Measurements from ENCODE around the gene RGL2. TPM values are rescaled to one million over a fixed set of nuclear protein-coding genes. Genes with fewer than 3 reads are reported as not detected.
"Not testable (repeated sequence)": the region's sequence is repeated elsewhere in the genome, so short reads cannot be mapped to it uniquely, and the experiment has no call there.

RGL2 gene
- total RNA-seq, 2 donors from 2014 or later = 38.1 to 51.4 TPM

- Mint-ChIP-seq H3K4me1 (ENCODE audit: low read depth in 2 of 2) (peaks cover 9% of the 10 kb centered on the region in 2 donors), H3K36me3 (peaks cover 23% of the 10 kb centered on the region)
- ATAC-seq = peak in 1 of 2 donors; percentile 28
These were observed 34.7 kb downstream of the RGL2 start for GRCh38 chr6:33264015-33264414.

DNA sequence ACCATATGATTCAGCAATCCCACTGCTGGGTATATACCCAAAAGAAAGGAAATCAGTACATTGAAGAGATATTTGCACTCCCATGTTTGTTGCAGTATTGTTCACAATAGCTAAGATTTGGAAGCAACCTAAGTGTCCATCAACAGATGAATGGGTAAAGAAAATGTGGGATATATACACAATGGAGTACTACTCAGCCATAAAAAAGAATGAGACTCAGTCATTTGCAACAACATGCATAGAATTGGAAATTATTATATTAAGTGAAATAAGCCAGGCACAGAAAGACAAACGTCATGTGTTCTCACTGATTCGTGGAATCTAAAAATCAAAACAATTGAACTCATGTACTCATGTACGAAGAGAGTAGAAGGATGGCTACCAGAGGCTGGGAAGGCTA lies 36.3 kb downstream of the RGL2 start:
- DNase-seq (ENCODE audit: low spot score); ATAC-seq; H3K27ac Mint-ChIP-seq; H3K4me3 Mint-ChIP-seq; H3K9me3 Mint-ChIP-seq; H3K27me3 Mint-ChIP-seq; H3K4me1 Mint-ChIP-seq (ENCODE audit: low read depth in 2 of 2): not testable (repeated sequence)
- peaks cover 12% of the 10 kb centered on the region for H3K36me3 Mint-ChIP-seq

More at GRCh38 chr6:33264015-33264414, 34.7 kb downstream of the RGL2 start:
- peak; percentile 38 for DNase-seq (ENCODE audit: low spot score)
- Mint-ChIP-seq H3K27ac (no peak overlapping the region), H3K9me3 (no peaks in the 10 kb centered on the region), H3K27me3 (no peaks in the 10 kb centered on the region), H3K4me3 (no peak overlapping the region)

GRCh38 chr6:33259032-33259431 lies 39.7 kb downstream of the RGL2 start:
- Mint-ChIP-seq H3K27ac (no peak overlapping the region), H3K4me3 (no peak overlapping the region), H3K36me3 (peaks cover 9% of the 10 kb centered on the region), H3K9me3 (no peaks in the 10 kb centered on the region), H3K4me1 (ENCODE audit: low read depth in 2 of 2) (peaks cover 4 to 5% of the 10 kb centered on the region in 2 donors), H3K27me3 (no peaks in the 10 kb centered on the region)
- ATAC-seq (no peak), DNase-seq (ENCODE audit: low spot score) (no peak)

- Mint-ChIP-seq H3K4me1 (ENCODE audit: low read depth in 2 of 2) (peaks cover 19 to 20% of the 10 kb centered on the region in 2 donors), H3K27me3 (no peaks in the 10 kb centered on the region), H3K36me3 (peaks cover 16% of the 10 kb centered on the region), H3K4me3 (no peak overlapping the region), H3K27ac (no peak overlapping the region), H3K9me3 (no peaks in the 10 kb centered on the region)
- DNase-seq (ENCODE audit: low spot score) = no peak
- no peak for ATAC-seq
These were observed 44.2 kb downstream of the RGL2 start for GRCh38 chr6:33254591-33254990.

GRCh38 chr6:33252759-33253158 lies 46.0 kb downstream of the RGL2 start:
- ATAC-seq (no peak), DNase-seq (ENCODE audit: low spot score) (no peak)
- H3K9me3 Mint-ChIP-seq = no peaks in the 10 kb centered on the region
- H3K27me3 Mint-ChIP-seq = no peaks in the 10 kb centered on the region
- peaks cover 29 to 31% of the 10 kb centered on the region in 2 donors for H3K4me1 Mint-ChIP-seq (ENCODE audit: low read depth in 2 of 2)
- no peak overlapping the region for H3K4me3 Mint-ChIP-seq
- peaks cover 16% of the 10 kb centered on the region for H3K36me3 Mint-ChIP-seq
- H3K27ac Mint-ChIP-seq = peak overlapping the region; percentile 11 to 29

- H3K9me3 Mint-ChIP-seq = no peaks in the 10 kb centered on the region
- peak; percentile 31 for DNase-seq (ENCODE audit: low spot score)
- peak overlapping the region; percentile 26 to 98 for H3K27ac Mint-ChIP-seq
- peak overlapping the region; percentile 59 for H3K4me3 Mint-ChIP-seq
- no peak for ATAC-seq
- H3K4me1 Mint-ChIP-seq (ENCODE audit: low read depth in 2 of 2) = peaks cover 29 to 31% of the 10 kb centered on the region in 2 donors
- no peaks in the 10 kb centered on the region for H3K27me3 Mint-ChIP-seq
- H3K36me3 Mint-ChIP-seq = peaks cover 16% of the 10 kb centered on the region
These were observed 47.2 kb downstream of the RGL2 start for GRCh38 chr6:33251395-33252012.

DNA sequence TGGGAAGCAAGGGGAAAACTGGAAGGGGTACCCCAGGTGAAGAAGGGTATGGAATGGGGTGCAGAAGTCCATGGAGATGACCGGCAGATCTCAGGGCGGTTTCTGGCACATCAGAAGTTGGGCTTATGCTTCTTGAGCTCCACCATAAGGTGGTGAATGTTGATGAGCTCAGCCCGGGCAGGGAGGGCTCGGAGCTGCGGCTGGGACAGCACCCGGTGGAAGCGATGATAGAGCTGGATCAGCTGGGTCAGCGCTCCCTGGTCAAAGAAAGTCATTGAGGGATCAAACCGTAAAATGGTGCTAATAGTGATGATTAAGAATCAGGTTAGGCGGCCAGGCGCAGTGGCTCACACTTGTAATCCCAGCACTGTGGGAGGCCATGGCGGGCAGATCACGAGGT lies 48.0 kb downstream of the RGL2 start:
- ATAC-seq (no peak), DNase-seq (ENCODE audit: low spot score) (no peak)
- Mint-ChIP-seq H3K4me1 (ENCODE audit: low read depth in 2 of 2) (peaks cover 29 to 31% of the 10 kb centered on the region in 2 donors), H3K9me3 (no peaks in the 10 kb centered on the region), H3K27ac (peak overlapping the region; percentile 96 to 98), H3K27me3 (no peaks in the 10 kb centered on the region), H3K36me3 (peaks cover 16% of the 10 kb centered on the region), H3K4me3 (peak overlapping the region; percentile 97)

GRCh38 chr6:33249732-33250630 lies 48.8 kb downstream of the RGL2 start:
- Mint-ChIP-seq H3K4me3 (peak overlapping the region; percentile 97), H3K27me3 (no peaks in the 10 kb centered on the region), H3K4me1 (ENCODE audit: low read depth in 2 of 2) (peaks cover 29 to 31% of the 10 kb centered on the region in 2 donors), H3K36me3 (peaks cover 16% of the 10 kb centered on the region), H3K27ac (peak overlapping the region; percentile 96 to 98), H3K9me3 (no peaks in the 10 kb centered on the region)
- DNase-seq (ENCODE audit: low spot score) (no peak), ATAC-seq (no peak)

- ATAC-seq (peak; percentile 94 to 96), DNase-seq (ENCODE audit: low spot score) (peak; percentile 99)
- peaks cover 29 to 31% of the 10 kb centered on the region in 2 donors for H3K4me1 Mint-ChIP-seq (ENCODE audit: low read depth in 2 of 2)
- H3K27ac Mint-ChIP-seq = peak overlapping the region; percentile 96 to 98
- peak overlapping the region; percentile 97 for H3K4me3 Mint-ChIP-seq
- peaks cover 16% of the 10 kb centered on the region for H3K36me3 Mint-ChIP-seq
- H3K9me3 Mint-ChIP-seq = no peaks in the 10 kb centered on the region
- H3K27me3 Mint-ChIP-seq = no peaks in the 10 kb centered on the region
These were observed 49.6 kb downstream of the RGL2 start for GRCh38 chr6:33248932-33249731.

DNA sequence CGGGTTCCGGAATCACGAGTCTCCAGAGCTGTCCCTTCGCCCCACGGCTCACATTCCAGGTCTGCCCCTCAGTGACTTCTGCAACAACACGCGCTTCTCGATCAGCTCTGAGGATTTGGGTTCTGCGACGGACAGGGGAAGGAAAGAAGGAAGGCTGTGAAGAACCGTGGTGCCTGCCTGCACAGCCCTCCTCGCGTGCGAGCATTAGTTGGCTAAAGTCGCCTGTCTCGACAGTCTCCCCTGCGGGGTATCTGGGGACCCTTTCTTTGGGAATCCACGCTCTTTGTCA lies 50.2 kb downstream of the RGL2 start:
- Mint-ChIP-seq H3K9me3 (no peaks in the 10 kb centered on the region), H3K27ac (peak overlapping the region; percentile 96 to 98), H3K36me3 (peaks cover 16% of the 10 kb centered on the region), H3K4me3 (peak overlapping the region; percentile 97), H3K27me3 (peaks cover 0 to 4% of the 10 kb centered on the region in 2 donors), H3K4me1 (ENCODE audit: low read depth in 2 of 2) (peaks cover 29 to 31% of the 10 kb centered on the region in 2 donors)
- DNase-seq (ENCODE audit: low spot score) (peak; percentile 60), ATAC-seq (no peak)

DNA sequence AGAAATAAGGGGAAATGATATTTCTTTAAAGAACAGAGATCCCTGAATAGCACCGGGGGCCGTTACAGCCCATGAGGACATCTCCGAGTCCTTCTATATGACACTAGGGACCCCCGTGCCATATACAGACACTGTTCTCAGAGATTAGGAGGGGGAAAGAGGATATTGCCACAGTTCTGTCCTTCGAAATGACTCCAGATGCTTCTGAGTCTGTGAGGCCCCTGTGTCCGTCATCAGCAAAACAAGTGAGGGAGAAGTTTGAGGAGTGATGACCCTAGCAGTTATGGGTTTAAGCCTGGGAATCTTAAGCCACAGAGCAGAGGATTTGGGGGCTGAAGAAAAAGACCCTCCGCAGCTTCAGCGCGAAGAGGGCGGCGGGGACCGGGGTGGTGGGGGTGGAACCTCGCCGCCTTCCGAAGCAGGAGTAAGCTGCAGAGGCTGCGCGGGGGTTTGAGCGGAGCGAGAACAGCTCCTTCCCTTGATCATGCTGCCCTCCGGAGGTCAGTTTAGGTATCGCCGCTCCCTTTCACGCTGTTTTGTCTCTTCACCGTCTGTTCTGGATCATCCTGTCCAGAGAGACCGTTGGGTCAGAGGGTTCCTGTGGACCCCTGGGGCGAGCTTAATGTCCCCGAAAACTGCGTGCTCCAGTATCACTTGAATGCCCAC lies 50.6 kb downstream of the RGL2 start:
- H3K27me3 Mint-ChIP-seq = peaks cover 0 to 8% of the 10 kb centered on the region in 2 donors

DNA sequence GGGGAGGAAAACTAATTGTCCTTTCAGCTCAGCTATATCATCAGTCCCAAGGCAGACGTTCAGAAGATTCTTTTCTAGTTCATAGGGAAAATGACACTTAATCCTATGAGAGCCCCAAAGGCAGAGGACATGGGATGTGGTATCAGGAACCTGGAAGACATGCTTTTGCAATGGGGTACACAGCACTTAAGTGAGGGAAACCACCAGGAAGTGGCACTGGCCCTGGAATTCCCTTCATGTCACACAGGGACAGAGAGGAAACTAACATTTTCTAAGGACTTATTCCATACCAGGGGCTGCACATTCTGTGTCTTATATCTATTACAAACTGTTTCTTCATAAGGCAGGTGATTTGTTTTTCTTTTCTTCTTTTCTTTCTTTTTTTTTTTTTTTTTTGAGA lies 55.3 kb downstream of the RGL2 start:
- Mint-ChIP-seq H3K27me3 (peaks cover 22 to 26% of the 10 kb centered on the region in 2 donors), H3K36me3 (no peaks in the 10 kb centered on the region), H3K9me3 (no peaks in the 10 kb centered on the region), H3K4me1 (ENCODE audit: low read depth in 2 of 2) (peaks cover 10 to 12% of the 10 kb centered on the region in 2 donors), H3K4me3 (no peak overlapping the region), H3K27ac (no peak overlapping the region)
- no peak for ATAC-seq
- no peak for DNase-seq (ENCODE audit: low spot score)

More for the DNA sequence above, 50.6 kb downstream of the RGL2 start:
- Mint-ChIP-seq H3K4me3 (peak overlapping the region; percentile 97), H3K9me3 (no peaks in the 10 kb centered on the region), H3K36me3 (peaks cover 16% of the 10 kb centered on the region), H3K4me1 (ENCODE audit: low read depth in 2 of 2) (peaks cover 29 to 31% of the 10 kb centered on the region in 2 donors), H3K27ac (peak overlapping the region; percentile 96 to 98)
- ATAC-seq (peak; percentile 54 to 61), DNase-seq (ENCODE audit: low spot score) (peak; percentile 92)

- ATAC-seq = peak in 1 of 2 donors; percentile 80
- Mint-ChIP-seq H3K9me3 (no peaks in the 10 kb centered on the region), H3K27ac (no peak overlapping the region), H3K4me3 (peak overlapping the region; percentile 56), H3K36me3 (no peaks in the 10 kb centered on the region), H3K4me1 (ENCODE audit: low read depth in 2 of 2) (peaks cover 7 to 8% of the 10 kb centered on the region in 2 donors), H3K27me3 (peaks cover 22 to 26% of the 10 kb centered on the region in 2 donors)
- DNase-seq (ENCODE audit: low spot score) = no peak
These were observed 56.8 kb downstream of the RGL2 start for GRCh38 chr6:33241968-33242367.
